ENCODE data around the gene HDAC4.

DNA sequence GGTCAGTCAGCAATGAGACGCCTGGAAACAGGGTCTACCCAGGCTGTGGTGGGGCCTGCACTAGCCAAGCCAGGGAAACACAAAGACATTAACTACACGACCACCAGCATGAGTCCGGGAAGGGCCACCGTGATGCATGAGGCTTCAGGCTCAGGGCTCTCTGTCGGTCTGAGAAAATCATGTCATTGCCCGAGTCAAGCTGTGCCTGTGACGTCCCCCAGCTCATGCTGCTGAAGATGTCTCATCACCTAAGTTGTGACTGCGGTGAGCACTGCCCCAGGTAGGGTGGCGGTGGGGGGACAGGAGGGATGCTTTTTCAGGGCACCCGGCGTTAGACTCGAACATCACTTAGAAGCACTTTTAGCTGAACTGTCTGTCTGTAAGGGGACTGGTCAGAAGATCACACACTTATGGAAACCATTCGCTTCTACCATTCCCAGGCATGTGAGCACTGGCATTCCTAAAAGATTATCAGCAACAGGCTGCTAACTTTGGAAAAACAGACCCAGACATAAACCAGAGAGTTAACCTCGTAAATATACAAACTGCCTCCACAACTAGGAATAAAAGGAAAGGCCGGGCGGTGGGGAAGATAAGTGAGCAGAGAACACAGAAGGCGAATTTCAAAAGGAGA, 234.5 kb downstream of the HDAC4 start:
- TF ChIP-seq, protein P1, sequence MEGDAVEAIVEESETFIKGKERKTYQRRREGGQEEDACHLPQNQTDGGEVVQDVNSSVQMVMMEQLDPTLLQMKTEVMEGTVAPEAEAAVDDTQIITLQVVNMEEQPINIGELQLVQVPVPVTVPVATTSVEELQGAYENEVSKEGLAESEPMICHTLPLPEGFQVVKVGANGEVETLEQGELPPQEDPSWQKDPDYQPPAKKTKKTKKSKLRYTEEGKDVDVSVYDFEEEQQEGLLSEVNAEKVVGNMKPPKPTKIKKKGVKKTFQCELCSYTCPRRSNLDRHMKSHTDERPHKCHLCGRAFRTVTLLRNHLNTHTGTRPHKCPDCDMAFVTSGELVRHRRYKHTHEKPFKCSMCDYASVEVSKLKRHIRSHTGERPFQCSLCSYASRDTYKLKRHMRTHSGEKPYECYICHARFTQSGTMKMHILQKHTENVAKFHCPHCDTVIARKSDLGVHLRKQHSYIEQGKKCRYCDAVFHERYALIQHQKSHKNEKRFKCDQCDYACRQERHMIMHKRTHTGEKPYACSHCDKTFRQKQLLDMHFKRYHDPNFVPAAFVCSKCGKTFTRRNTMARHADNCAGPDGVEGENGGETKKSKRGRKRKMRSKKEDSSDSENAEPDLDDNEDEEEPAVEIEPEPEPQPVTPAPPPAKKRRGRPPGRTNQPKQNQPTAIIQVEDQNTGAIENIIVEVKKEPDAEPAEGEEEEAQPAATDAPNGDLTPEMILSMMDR (IDR thresholded peaks at IDR 0.05) = no peak
- TF ChIP-seq EP300 (IDR thresholded peaks at IDR 0.05) = no peak
